MM.1S (cell line): ENCODE measurements around the gene TSGA10.

Experiments used
- DNase-seq: peaks from one replicate; pipeline ENCODE4 v3.0.0-alpha.2; 2015
- H2AFZ ChIP-seq: fragments of 300-600 bp; sonication (generic); 2 replicates; pipeline ENCODE4 v1.6.0; 2016; ENCODE audit warnings: antibody characterized with exemption, low read length
- H3F3A ChIP-seq: fragments of 300-600 bp; sonication (generic); 2 replicates; pipeline ENCODE4 v1.6.1; 2016; ENCODE audit warnings: mild to moderate bottlenecking, antibody characterized with exemption, low read length, moderate library complexity, mixed read lengths; ENCODE audit not compliant: insufficient read depth
- H3K27ac ChIP-seq: fragments of 300-600 bp; sonication (generic); 2 replicates; pipeline ENCODE4 v1.5.1; 2016; ENCODE audit warnings: mild to moderate bottlenecking, low read length
- H3K27me3 ChIP-seq: fragments of 300-600 bp; sonication (generic); replicated peaks from 2 replicates; pipeline ENCODE4 v1.6.0; 2016; ENCODE audit warnings: low read length; ENCODE audit not compliant: insufficient read depth
- H3K36me3 ChIP-seq: fragments of 300-600 bp; sonication (generic); replicated peaks from 2 replicates; pipeline ENCODE4 v1.6.1; 2016; ENCODE audit warnings: mild to moderate bottlenecking, low read length, mixed read lengths; ENCODE audit not compliant: insufficient read depth
- H3K4me1 ChIP-seq: fragments of 300-600 bp; sonication (generic); 2 replicates; pipeline ENCODE4 v1.6.1; 2016; ENCODE audit warnings: low read length, mixed read lengths
- H3K4me2 ChIP-seq: fragments of 300-600 bp; sonication (generic); 2 replicates; pipeline ENCODE4 v1.6.0; 2016; ENCODE audit warnings: low read depth, low read length
- H3K4me3 ChIP-seq: fragments of 300-600 bp; sonication (generic); 2 replicates; pipeline ENCODE4 v1.5.1; 2016; ENCODE audit warnings: low read length, mixed read lengths
- H3K79me2 ChIP-seq: fragments of 300-600 bp; sonication (generic); 2 replicates; pipeline ENCODE4 v1.6.1; 2016; ENCODE audit warnings: mixed run types, low read length, mixed read lengths
- H3K9ac ChIP-seq: fragments of 300-600 bp; sonication (generic); 2 replicates; pipeline ENCODE4 v1.6.1; 2016; ENCODE audit warnings: low read length, mixed read lengths
- H3K9me2 ChIP-seq: fragments of 300-600 bp; sonication (generic); replicated peaks from 2 replicates; pipeline ENCODE4 v1.6.1; 2016; ENCODE audit warnings: mild to moderate bottlenecking, low read length, mixed read lengths; ENCODE audit not compliant: insufficient read depth
- H3K9me3 ChIP-seq: fragments of 300-600 bp; sonication (generic); replicated peaks from 2 replicates; pipeline ENCODE4 v1.6.1; 2016; ENCODE audit warnings: mild to moderate bottlenecking, low read length, mixed read lengths; ENCODE audit not compliant: insufficient read depth
- H4K20me1 ChIP-seq: fragments of 300-600 bp; sonication (generic); 2 replicates; pipeline ENCODE4 v1.6.1; 2016; ENCODE audit warnings: mild to moderate bottlenecking, low read length, moderate library complexity, mixed read lengths; ENCODE audit not compliant: insufficient read depth
- EZH2 ChIP-seq: fragments of 300-600 bp; sonication (generic); optimal IDR thresholded peaks from 2 replicates; pipeline ENCODE3; 2017; ENCODE audit warnings: low read depth, mild to moderate bottlenecking, antibody characterized with exemption, low read length, mixed read lengths
- EZH2phosphoT487 ChIP-seq: fragments of 300-600 bp; sonication (generic); IDR thresholded peaks from 2 replicates; pipeline ENCODE4 v1.6.1; 2018; ENCODE audit warnings: antibody characterized with exemption, low read length
- TF ChIP-seq, protein P1 (sequence below): fragments of 300-600 bp; sonication (generic); IDR thresholded peaks from 2 replicates; pipeline ENCODE4 v1.5.1; 2016; ENCODE audit warnings: antibody characterized with exemption, low read length, mixed read lengths

The TSGA10 gene

DNA sequence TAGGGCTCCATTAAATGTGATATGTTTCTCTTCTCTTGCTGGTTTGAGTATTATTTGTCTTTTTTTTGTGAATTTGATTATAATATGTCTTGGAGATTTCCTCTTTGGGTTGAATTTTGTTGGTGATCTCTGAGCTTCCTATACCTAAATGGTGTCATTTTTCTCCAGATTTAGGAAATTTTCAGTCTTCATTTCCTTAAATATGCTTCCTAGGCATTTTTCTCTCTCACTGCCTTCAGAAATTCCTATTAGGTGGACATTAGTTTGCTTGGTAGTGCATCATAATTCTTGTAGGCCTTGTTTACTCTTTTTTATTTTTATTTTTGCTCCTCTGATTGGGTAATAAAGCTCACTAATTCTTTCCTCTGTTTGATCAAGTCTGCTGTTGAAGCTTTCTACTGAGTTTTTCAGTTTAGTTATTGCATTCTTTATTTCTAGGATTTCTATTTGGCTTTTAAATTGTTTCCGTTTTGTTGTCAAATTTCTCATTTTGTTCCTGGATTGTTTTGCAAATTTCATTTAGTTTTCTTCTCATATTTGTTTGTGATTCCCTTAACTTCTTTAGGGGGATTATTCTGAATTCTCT lies 182.1 kb downstream of the TSGA10 start:
- Histone ChIP-seq H3K79me2 (no peaks in the 10 kb centered on the region), H2AFZ (no peak overlapping the region), H3K36me3 (no peaks in the 10 kb centered on the region), H3F3A (no peaks in the 10 kb centered on the region), H3K4me3 (no peak overlapping the region), H3K9me2 (no peaks in the 10 kb centered on the region), H3K27me3 (no peaks in the 10 kb centered on the region), H3K4me2 (no peak overlapping the region), H3K9me3 (no peaks in the 10 kb centered on the region), H3K9ac (no peak overlapping the region), H3K4me1 (no peaks in the 10 kb centered on the region), H4K20me1 (no peaks in the 10 kb centered on the region), H3K27ac (no peak overlapping the region)
- TF ChIP-seq, protein P1, sequence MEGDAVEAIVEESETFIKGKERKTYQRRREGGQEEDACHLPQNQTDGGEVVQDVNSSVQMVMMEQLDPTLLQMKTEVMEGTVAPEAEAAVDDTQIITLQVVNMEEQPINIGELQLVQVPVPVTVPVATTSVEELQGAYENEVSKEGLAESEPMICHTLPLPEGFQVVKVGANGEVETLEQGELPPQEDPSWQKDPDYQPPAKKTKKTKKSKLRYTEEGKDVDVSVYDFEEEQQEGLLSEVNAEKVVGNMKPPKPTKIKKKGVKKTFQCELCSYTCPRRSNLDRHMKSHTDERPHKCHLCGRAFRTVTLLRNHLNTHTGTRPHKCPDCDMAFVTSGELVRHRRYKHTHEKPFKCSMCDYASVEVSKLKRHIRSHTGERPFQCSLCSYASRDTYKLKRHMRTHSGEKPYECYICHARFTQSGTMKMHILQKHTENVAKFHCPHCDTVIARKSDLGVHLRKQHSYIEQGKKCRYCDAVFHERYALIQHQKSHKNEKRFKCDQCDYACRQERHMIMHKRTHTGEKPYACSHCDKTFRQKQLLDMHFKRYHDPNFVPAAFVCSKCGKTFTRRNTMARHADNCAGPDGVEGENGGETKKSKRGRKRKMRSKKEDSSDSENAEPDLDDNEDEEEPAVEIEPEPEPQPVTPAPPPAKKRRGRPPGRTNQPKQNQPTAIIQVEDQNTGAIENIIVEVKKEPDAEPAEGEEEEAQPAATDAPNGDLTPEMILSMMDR, result no peak
- TF ChIP-seq EZH2phosphoT487 (no peak), EZH2 (no peak)
- DNase-seq, result no peak

DNA sequence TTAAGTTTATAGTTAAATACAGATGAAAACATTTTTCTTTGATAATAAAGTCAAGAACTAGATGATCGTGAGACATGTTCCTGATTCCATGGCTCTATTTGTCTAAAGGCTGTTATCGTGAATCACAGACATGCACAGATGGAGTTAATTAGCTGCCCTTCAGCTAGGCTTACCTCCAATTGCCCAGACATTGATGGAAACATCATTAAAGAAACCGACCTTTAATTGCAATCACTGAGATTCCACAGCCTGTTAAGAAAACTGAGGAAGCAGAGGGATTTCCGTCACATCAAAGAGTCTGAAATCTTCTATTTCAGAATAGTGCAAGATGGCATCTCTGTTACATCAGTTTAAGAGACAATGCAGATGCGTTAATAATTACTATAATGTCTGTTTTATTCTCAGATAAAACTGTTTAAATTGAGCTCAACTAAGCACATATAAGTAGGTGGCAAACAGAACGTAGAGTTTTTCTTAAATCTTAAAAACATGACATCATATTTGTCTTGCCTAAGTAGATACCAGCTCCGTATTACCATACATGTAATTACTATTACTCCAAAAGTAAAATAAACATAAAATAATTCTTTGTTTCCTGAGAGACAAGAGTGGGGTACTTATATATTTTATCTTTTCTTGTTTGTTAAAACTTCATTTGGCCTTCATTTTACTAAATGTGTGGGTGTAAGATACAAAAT lies 194.8 kb downstream of the TSGA10 start:
- DNase-seq, result no peak
- Histone ChIP-seq H3K4me2 (no peak overlapping the region), H3K27ac (no peak overlapping the region), H3K9ac (no peak overlapping the region), H4K20me1 (no peaks in the 10 kb centered on the region), H3K9me2 (no peaks in the 10 kb centered on the region), H3K36me3 (no peaks in the 10 kb centered on the region), H3F3A (no peaks in the 10 kb centered on the region), H3K4me3 (no peak overlapping the region), H3K4me1 (no peaks in the 10 kb centered on the region), H2AFZ (no peak overlapping the region), H3K27me3 (no peaks in the 10 kb centered on the region), H3K9me3 (no peaks in the 10 kb centered on the region), H3K79me2 (no peaks in the 10 kb centered on the region)
- TF ChIP-seq, protein P1, result no peak
- TF ChIP-seq EZH2phosphoT487 (no peak), EZH2 (no peak)

DNA sequence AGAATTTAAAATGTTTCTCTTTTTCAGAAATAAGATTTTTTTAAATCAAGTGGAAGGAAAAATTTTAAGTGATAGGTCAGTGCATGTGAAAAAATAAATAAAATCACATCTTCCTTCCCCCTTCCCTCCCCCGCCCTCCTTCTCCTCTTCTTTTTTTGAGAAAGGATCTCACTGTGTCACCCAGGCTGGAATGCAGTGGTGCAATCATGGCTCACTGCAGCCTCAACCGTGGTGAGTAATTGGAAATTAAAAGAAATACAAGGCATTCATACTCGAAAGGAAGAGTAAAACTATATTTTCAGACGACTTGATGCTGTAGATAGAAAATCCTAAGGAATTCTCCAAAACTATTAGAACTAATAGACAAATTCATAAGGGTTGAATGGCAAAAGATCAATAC lies 201.8 kb downstream of the TSGA10 start:
- Histone ChIP-seq H3K4me1 (no peaks in the 10 kb centered on the region), H3K27me3 (no peaks in the 10 kb centered on the region), H3K4me2 (no peak overlapping the region), H2AFZ (no peak overlapping the region), H3F3A (no peaks in the 10 kb centered on the region), H3K4me3 (no peak overlapping the region), H3K79me2 (no peaks in the 10 kb centered on the region), H3K9me2 (no peaks in the 10 kb centered on the region), H3K9me3 (no peaks in the 10 kb centered on the region), H4K20me1 (no peaks in the 10 kb centered on the region), H3K27ac (no peak overlapping the region), H3K9ac (no peak overlapping the region), H3K36me3 (no peaks in the 10 kb centered on the region)
- no peak for DNase-seq
- no peak for TF ChIP-seq EZH2
- TF ChIP-seq, protein P1, result no peak
- TF ChIP-seq EZH2phosphoT487, result no peak
